ENCODE data around the gene MAP3K5. TPM values are rescaled to one million over a fixed set of nuclear protein-coding genes. Genes with fewer than 3 reads are reported as not detected.

MAP3K5 gene
- total and polyA plus RNA-seq, 12 donors, result 41.9 to 306 (median 215) TPM

DNA sequence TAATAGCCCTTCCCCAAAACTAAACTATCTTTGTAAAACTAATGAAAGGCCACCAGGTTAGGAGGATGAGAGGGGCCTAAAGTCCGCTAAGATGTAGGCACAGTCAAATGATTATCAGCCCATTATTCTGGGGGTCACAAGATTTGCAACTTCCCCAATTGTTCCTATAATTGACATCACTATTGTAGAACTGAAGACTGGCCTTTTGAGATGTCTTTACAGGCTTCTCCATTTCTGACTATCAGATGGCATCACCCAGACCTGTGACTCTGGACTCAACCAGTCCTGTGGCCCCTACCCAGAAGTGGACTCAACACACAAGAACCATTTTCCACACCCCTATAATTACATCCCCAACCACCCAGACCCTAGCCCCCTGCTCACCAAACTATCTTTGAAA, 180.5 kb downstream of the MAP3K5 start:
- Histone ChIP-seq H3K9me3 (replicated peaks in 1 of 3) (no peaks in the 10 kb centered on the region), H3K4me3 (no peak overlapping the region), H3K27me3 (no peaks in the 10 kb centered on the region), H3K27ac (peak overlapping the region in 1 of 5 donors; percentile 55), H3K4me1 (replicated peaks in 1 of 2) (peaks cover 31 to 59% of the 10 kb centered on the region in 2 donors), H3K36me3 (replicated peaks in 1 of 2) (peaks cover 0 to 37% of the 10 kb centered on the region in 2 donors)
- WGBS, 4 donors, result 97 to 100% (median 99%) methylated on average over 1 of the region's 1 CpG
- DNase-seq, result no peak
- no peak for TF ChIP-seq POLR2A (IDR thresholded peaks at IDR 0.05)
- TF ChIP-seq, protein P1, sequence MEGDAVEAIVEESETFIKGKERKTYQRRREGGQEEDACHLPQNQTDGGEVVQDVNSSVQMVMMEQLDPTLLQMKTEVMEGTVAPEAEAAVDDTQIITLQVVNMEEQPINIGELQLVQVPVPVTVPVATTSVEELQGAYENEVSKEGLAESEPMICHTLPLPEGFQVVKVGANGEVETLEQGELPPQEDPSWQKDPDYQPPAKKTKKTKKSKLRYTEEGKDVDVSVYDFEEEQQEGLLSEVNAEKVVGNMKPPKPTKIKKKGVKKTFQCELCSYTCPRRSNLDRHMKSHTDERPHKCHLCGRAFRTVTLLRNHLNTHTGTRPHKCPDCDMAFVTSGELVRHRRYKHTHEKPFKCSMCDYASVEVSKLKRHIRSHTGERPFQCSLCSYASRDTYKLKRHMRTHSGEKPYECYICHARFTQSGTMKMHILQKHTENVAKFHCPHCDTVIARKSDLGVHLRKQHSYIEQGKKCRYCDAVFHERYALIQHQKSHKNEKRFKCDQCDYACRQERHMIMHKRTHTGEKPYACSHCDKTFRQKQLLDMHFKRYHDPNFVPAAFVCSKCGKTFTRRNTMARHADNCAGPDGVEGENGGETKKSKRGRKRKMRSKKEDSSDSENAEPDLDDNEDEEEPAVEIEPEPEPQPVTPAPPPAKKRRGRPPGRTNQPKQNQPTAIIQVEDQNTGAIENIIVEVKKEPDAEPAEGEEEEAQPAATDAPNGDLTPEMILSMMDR (IDR thresholded peaks at IDR 0.05), result no peak
- intact Hi-C loops (cut with DNase I), result no loop called here

DNA sequence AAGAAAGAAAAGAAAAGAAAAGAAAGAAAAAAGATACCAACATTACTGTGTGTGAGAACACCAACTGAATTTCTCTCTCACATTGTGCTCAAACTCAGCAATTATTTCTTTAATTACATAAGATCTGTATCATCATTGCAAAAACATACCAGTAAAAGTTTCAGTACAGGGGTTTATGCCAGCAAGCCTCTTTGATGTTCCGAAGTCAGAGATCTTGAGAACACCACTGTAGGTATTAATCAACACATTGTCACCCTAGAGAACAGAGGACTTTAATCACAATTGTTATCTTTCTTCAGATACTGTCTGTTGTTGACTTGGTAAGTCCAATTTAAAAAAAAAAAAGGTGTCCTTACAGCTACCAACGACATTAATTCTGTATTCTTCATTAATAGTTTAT, 181.1 kb downstream of the MAP3K5 start:
- Histone ChIP-seq H3K27ac (peak overlapping the region in 1 of 5 donors; percentile 55), H3K4me3 (no peak overlapping the region), H3K4me1 (replicated peaks in 1 of 2) (peaks cover 32 to 65% of the 10 kb centered on the region in 2 donors), H3K9me3 (replicated peaks in 1 of 3) (no peaks in the 10 kb centered on the region), H3K27me3 (no peaks in the 10 kb centered on the region), H3K36me3 (replicated peaks in 1 of 2) (peaks cover 0 to 37% of the 10 kb centered on the region in 2 donors)
- intact Hi-C loops (cut with DNase I), result no loop called here
- no peak for TF ChIP-seq POLR2A (IDR thresholded peaks at IDR 0.05)
- TF ChIP-seq, protein P1 (IDR thresholded peaks at IDR 0.05), result no peak
- no peak for DNase-seq
- 53 to 66% (median 58%) methylated on average over 2 of the region's 2 CpGs for WGBS, 4 donors

- peak in 6 of 7 donors; percentile 63 to 77 (median 70) for DNase-seq
Measured at GRCh38 chr6:136609873-136610706, 182.2 kb downstream of the MAP3K5 start.

GRCh38 chr6:136608991-136609390, 183.3 kb downstream of the MAP3K5 start:
- no peak for TF ChIP-seq POLR2A (IDR thresholded peaks at IDR 0.05)
- TF ChIP-seq, protein P1 (IDR thresholded peaks at IDR 0.05), result no peak
- H3K4me3 ChIP-seq, result no peak overlapping the region
- no peaks in the 10 kb centered on the region for H3K9me3 ChIP-seq (replicated peaks in 1 of 3)
- peak overlapping the region in 2 of 5 donors; percentile 42 to 69 for H3K27ac ChIP-seq
- 70 to 77% (median 75%) methylated on average over 3 of the region's 3 CpGs for WGBS, 4 donors
- intact Hi-C loops (cut with DNase I), result no loop called here
- peaks cover 0 to 44% of the 10 kb centered on the region in 2 donors for H3K36me3 ChIP-seq (replicated peaks in 1 of 2)
- DNase-seq, result no peak
- H3K4me1 ChIP-seq (replicated peaks in 1 of 2), result peaks cover 42 to 77% of the 10 kb centered on the region in 2 donors
- no peaks in the 10 kb centered on the region for H3K27me3 ChIP-seq

More at GRCh38 chr6:136609873-136610706, 182.2 kb downstream of the MAP3K5 start:
- peak overlapping the region in 3 of 5 donors; percentile 41 to 69 (median 67) for H3K27ac ChIP-seq
- H3K27me3 ChIP-seq, result no peaks in the 10 kb centered on the region
- H3K4me1 ChIP-seq (replicated peaks in 1 of 2), result peaks cover 35 to 66% of the 10 kb centered on the region in 2 donors
- H3K4me3 ChIP-seq, result no peak overlapping the region
- H3K36me3 ChIP-seq (replicated peaks in 1 of 2), result peaks cover 0 to 37% of the 10 kb centered on the region in 2 donors
- 23 to 26% (median 25%) methylated on average over 4 of the region's 4 CpGs for WGBS, 4 donors
- H3K9me3 ChIP-seq (replicated peaks in 1 of 3), result no peaks in the 10 kb centered on the region
- intact Hi-C loops (cut with DNase I), result no loop called here
- TF ChIP-seq, protein P1 (IDR thresholded peaks at IDR 0.05), result no peak
- peak in 1 of 2 donors; percentile 22 for TF ChIP-seq POLR2A (IDR thresholded peaks at IDR 0.05)

All from adrenal gland (tissue), 12 donors.